DMS153 (cell line): ENCODE measurements around the gene ANKRD16.
A peak's percentile ranks its signal among the peaks of the same experiment; 100 is the strongest.
"Not testable (repeated sequence)": the region's sequence is repeated elsewhere in the genome, so short reads cannot be mapped to it uniquely, and the experiment has no call there.

Experiments used
- DNase-seq: peaks from one replicate; lab custom pipeline; 2025; lab: John Stamatoyannopoulos, UW

ANKRD16 gene

DNA sequence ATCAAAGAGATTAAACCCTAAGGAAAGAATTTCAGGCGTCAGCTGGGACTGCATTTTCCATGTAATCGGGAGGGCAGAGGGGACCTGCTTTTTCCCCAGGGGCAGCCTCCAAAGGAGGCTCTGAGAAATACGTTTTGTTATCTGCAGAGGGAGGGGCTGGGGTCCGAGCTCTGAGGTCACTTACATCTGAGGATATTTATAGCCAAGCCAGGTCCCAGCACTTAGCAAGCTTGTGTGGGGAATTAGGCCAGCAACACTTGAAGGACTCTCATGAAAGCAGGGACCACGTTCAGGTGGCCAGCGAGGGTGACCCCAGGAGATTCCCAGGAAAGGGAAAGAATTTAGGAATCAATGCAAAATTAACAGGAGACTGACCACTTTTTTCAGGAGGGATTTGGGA, 55.9 kb downstream of the ANKRD16 start:
- DNase-seq = no peak

DNA sequence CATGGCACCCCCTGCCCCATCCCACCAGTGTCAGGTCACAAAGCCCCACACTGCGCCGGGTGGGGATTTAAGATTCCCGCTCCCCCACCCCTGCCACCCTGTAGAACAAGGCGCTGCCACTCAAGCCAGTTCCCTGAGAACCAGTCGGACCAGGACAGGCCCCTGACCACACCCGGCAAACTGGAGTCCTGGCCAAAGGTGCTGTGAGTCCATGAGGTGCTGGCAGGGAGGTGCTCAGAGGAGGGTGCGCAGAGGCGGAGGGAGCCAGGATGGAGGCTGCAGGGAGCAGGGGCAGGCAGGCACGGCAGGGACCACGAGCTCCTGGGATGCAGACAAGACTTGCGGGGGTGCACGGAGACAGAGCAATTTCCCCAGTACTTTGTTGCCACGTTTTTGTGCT, 56.7 kb downstream of the ANKRD16 start:
- DNase-seq = no peak

DNA sequence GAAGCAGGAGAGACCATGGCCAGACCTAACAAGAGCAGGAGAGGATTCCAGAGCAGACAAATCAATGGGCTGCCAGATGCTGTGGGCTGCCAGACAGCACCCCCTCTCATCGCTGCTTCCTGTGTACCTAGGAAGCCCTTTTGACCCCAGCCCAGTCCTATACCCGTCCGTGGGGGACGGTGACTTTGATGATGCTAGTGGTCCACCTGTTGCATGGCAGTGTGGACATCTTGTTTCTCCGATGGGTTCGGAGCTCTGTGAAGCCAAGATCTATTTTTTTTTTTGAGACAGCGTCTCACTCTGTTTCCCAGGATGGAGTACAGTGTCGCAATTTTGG, 58.3 kb downstream of the ANKRD16 start:
- DNase-seq = no peak

DNA sequence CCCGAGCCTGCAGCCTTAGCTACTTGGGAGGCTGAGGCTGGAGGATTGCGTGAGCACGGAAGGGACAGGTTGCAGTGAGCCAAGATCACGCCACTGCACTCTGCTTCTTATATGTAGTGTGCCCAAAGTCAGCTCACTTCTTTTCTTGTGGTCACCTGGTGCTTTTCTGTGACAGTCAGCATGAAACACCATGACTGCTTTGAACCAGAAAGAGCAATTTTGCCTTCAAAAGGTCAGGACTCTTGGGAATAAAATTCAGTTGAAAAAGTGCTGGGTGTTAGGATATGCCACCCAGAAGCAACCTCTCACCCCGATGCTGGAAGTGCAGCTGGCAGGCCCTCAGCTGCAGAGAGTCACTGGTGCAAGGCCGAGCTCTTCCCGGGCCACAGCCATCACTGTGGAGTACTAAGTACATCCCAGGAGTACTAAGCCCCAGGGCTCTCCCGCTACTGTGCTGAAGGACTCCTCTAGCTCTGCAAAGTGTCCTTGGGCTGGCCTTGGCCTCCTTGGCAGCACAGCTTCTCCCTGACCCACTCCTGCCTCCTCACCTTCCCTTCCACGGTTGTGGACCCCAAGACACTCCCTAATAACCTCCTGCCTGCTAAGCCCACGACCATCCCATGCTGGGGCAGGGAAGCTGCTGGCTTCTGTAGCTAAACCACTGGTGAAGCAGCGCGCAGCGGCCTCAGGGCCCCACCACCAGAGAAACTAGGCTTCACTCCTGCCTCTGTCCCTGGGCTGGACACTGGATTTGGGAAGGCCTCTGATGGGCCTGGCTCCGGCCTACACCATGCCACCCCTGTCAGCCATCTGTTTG, 58.9 kb downstream of the ANKRD16 start:
- no peak for DNase-seq

DNA sequence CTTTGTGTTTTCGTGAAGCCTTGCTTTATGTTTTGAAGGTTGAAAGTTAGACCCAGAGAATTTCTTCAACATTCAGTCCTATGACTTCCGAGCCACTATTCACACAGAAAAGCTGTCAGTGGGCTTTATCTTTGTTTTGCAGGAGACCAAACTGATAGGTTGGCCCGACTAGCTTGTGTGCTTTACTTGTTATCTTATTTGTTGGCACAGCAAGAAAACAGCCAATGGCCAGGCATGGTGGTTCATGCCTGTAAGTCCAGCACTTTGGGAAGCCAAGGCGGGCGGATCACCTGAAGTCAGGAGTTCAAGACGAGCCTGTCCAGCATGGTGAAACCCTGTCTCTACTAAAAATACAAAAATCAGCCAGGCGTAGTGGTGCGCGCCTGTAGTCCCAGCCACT, 60.4 kb downstream of the ANKRD16 start:
- DNase-seq = no peak

DNA sequence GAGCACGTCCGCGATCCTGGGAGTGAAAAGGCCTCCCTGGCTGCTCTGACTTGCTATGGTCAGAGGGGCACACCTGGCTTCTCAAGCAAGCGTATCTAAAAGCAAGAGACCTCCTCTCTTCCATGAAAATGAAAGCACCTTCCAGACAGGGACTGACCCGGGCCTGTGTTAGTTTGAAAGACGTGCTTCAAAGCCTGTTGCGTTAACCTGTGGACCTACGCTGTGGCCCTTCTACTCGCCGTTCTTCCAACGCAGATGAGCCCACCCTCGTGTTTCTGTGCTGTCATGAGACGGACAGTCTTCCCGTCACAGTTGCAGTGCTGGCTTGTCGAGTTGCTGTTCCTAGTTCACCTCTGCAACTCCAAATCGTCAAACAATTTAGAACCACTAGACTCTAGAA, 61.0 kb downstream of the ANKRD16 start:
- DNase-seq = no peak

DNA sequence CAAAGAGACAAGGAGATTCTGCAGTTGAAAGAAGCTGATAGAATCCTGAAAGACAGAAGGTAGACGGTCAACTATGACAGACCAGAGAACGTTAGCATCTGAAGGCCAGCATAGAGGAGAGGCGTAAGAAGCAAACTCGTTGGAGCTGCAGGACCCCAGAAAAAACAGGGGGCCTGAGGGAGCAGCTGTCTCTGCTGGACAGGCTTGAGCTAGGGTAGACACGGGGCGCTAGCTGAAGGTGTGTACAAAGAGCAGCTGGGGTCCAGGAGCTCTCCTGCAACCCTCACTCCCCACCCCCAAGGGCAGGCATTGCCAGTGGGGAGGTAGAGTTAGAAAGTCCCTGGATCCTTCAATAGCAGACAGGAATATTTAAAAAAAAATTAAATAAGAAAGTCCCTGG, 61.9 kb downstream of the ANKRD16 start:
- no peak for DNase-seq

DNA sequence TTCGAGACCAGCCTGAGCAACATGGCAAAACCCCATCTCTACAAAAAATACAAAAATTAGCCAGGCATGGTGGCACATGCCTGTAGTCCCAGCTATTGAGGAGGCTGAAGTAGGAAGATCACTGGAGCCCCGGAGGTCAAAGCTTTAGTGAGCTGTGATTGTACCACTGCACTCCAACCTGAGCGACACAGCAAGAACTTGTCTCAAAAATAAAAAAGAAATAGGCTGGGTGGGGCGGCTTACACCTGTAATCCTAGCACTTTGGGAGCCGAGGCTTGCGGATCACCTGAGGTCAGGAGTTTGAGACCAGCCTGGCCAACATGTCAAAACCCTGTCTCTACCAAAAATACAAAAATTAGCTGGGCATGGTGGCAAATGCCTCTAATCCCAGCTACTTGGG, 63.2 kb downstream of the ANKRD16 start:
- DNase-seq = not testable (repeated sequence)

DNA sequence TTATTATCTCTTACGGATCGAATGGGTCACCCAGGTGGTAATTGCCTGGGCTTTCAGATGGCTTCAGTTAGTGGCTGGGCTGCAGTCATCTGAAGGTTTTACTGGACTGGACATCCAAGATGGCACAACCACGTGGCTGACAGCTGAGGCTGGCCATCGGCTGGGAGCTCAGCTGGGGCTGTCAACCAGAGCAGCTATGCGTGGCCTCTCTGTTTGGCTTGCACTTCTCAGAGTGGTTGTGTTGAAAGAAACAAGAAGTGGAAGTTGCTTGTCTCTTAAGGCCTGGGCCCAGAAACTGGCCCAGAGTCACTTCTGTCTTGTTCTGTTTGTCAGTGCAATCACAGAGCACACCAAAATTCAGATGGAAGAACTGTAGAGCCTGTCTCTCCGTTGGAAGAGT, 70.8 kb downstream of the ANKRD16 start:
- no peak for DNase-seq

DNA sequence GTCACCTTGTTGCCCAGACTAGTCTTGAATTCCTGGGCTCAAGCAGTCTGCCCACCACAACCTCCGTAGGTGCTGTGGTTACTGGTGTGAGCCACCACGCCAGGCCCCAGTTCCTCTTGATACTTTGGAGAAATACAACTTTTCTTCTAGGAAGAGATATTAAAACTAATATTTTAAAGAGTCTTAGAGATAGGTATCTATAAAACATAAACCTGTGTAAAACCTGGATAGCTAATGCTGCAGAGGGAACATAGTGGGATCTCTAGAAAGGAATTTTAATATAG, 71.7 kb downstream of the ANKRD16 start:
- no peak for DNase-seq

DNA sequence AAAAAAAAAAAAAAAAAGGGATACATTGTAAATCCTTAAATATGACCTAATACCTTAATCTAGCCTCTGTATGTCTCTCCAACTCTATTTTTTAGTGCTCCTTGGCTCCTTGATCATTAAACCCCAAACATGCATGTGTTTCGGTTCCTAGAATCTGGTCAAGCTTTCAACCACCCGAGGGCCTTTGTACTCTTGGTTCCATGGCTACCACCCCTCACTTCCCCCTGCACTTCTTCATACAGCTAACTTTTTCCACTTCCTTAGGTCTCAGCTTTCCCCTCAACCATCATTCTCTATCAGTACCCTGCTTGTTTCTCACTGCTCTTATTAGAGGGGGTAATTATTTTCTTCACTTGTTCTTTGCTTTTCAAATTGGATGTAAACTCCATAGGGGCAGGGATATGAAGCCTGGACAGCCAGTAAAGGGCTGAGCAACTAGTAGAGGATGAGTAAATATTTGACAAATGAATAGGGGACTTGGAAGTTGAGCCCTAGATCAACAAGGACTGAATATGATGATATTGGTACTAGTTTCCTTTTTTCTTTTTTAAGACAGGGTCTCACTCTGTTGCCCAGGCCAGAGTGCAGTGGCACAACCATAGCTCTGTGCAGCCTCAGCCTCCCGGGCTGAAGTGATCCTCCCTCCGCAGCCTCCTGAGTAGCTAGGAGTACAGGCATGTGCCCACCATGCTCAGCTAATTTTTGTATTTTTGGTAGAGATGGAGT, 72.2 kb downstream of the ANKRD16 start:
- no peak for DNase-seq

DNA sequence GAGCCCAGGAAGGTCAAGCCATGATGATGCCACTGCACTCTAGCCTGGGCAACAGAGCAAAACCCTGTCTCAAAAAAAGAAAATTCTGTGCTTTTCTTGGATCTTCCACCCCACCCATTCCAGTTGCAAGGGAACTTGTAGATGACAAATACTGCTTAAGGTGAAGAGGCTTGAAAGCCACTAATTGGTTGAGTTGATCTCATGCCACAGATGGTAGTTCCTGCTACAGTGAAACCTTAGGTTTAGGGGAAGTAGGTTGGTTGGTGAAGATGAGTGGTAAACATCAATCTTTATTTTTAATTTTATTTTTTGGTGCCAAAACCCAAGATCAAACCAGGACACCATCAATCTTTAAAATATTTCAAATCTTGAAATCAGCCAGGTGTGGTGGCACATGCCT, 73.5 kb downstream of the ANKRD16 start:
- DNase-seq = no peak

DNA sequence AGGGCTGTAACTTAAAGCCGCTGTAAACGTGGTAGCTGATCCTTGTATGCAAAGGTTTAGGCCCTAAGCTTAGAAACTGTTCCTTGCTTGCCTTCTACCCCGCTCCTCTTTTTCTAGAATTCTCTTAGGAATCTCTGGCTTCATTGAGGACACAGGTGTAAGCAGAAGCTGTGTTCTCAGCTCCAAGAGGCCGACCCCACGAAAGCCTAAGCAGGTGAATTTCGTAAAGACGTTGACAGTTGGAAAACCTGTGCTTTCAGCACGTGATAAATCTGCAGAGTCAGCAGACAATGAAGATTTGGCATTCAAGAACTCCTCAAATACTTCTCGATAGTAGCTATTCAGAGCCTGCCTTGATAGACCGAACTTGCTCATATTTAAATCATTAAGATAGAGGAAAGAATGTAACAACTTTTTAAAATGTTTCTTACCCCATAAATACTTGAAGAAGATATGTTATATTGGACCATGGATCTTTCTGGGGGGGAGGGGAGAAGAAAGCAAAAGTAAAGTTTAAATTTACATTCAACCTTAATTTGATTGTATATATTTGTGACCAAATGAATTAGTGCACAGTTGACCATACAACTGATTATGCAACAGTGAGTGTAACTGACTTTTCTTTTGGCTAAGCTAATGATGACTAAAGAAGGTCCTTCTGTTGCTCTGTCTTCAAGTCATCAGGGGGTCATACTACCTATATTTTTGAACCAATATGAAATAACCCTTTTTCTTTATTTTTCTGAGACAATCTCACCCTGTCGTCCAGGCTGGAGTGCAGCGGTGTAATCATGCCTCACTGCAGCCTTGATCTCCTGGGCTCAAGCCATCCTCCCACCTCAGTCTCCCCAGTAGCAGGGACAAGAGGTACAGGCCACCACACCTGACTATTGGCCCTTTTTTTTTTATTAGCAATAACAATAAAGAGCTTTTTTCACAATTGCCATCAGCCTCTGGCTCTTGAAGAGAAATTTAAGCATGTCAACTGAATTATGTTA, 75.3 kb downstream of the ANKRD16 start:
- no peak for DNase-seq

DNA sequence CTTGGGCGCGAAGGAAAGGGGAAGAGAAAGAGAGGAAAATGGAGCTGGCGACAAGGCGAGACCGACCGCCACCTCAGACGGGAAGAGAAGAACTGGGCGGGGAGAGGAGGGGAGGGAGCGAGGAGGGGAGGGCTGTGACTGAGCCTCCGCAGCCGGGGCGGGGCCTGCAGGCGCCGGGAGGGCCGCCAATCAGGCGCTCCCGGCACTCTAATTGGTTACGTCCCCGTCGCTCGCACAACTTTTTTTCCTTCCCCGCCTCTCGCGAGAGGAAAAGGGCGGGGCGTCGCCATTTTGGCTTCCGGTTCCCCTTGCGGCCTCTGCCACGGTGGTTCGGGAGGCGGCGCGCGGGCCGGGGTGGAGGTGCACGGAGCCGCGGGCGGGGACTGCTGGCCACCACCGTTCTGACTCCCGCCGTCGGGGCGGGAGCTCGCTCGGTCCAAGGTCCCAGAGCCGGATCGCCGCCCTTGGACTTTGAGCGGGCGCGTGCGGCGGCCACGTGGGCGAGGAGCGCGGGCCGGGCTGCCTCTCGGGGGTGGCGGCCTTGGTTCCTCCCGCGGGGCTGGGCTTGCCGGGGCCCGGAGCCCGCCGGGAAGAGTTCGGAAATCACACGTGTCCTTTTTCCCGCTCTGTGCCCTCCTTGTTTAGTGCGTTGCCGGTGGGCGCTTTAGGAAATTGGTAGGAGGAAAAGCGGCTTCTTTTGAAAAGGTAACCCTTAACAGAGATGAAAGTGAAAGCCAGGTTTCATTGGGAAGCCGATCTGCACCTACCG, 76.2 kb downstream of the ANKRD16 start, which contains the start of gene GDI2:
Gene GDI2, minus strand, starts transcription at position 94 of the 769 bp plus-strand sequence. CDS start 176 bp downstream, outside the sequence.
- peak; percentile 74 for DNase-seq

DNA sequence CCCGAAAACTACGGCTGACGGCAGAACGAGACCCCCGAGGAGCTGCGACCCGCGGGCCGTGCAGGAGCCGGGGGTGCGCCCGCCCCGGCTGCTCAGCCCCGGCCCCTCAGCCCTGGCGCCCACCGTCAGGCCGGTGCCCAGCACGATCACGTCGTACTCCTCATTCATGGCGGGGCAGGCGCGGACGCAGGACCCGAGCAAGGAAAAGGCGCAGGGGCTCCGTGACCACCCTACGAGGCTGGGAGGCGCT, 76.7 kb downstream of the ANKRD16 start:
- DNase-seq = no peak

DNA sequence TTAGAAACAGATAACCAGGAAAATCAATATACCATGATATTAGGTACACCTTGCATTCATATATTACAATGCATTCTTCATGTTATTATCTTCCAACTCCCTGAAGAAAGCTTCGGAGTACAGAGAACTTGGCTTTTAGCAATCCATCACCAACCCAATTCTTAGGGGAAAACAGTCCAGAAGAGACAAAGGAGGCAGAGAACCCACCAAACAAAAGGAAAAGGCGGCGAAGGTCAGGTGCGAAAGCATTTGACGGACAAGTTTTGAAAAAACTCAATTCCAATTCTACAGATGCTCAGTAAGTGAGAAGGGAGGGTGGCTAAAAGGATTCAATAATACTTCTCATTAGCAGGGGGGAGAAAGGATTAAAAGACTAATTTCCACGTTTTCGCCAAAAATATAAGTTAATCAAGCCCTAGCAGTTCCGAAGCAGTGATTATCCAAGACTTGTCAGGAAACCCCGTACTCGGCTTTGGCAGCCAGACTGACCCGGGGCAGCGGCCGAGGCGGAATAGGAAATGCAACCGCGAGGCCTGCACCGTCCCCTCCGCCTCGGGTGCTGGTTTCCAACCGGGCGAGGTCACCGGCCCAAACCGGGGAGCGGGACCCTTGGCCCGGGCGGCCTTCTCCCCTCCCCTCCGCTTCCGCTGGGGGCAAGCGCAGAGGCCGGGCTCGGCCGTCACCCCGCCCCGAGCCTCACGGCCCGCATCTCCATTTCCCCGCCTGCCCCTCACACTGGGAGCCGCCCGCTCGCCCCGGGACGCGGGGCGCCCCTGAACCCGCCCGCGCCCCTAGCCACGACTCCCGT, 77.2 kb downstream of the ANKRD16 start:
- DNase-seq = no peak
